ENCODE measurements around the gene GNA12.

DNA sequence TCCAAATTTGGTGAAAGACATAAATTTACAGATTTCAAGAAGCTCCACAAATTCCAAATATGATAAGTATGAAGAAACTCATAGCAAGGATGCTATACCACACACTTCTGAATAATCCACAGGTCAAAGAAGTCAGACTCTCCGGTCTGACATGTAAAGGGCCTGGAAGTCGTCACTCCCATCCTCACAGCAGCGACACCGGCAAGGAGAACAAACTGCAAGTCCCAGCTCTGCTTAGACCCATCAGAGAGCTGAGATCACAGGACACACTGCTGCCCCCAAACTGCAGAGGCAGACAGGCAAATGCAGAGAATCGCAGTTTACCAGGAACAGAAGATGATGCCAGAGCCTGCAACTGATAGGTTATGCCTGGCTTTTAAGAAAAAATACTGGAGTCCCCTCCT lies 94.1 kb downstream of the GNA12 start:
- TF ChIP-seq, protein P1, sequence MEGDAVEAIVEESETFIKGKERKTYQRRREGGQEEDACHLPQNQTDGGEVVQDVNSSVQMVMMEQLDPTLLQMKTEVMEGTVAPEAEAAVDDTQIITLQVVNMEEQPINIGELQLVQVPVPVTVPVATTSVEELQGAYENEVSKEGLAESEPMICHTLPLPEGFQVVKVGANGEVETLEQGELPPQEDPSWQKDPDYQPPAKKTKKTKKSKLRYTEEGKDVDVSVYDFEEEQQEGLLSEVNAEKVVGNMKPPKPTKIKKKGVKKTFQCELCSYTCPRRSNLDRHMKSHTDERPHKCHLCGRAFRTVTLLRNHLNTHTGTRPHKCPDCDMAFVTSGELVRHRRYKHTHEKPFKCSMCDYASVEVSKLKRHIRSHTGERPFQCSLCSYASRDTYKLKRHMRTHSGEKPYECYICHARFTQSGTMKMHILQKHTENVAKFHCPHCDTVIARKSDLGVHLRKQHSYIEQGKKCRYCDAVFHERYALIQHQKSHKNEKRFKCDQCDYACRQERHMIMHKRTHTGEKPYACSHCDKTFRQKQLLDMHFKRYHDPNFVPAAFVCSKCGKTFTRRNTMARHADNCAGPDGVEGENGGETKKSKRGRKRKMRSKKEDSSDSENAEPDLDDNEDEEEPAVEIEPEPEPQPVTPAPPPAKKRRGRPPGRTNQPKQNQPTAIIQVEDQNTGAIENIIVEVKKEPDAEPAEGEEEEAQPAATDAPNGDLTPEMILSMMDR (IDR thresholded peaks at IDR 0.05) = no peak
- no peak for TF ChIP-seq POLR2A (IDR thresholded peaks at IDR 0.05)

All from right lobe of liver (tissue), 4 donors.